Gastroesophageal sphincter (tissue), 3 donors: ENCODE results near the gene PPP1R2C.

ENCODE experiments used
- CTCF ChIP-seq, 4 experiments: fragments of 200-600 bp in 2 of 4; fragments of 450-650 bp in 2 of 4; sonication (generic) in 1 of 4; IDR thresholded peaks; one replicate each; pipeline ENCODE4 v1.5.1; 2017 to 2019; ENCODE audit warnings: antibody characterized with exemption in 4 of 4, mild to moderate bottlenecking in 2 of 4, moderate library complexity in 2 of 4
- EP300 ChIP-seq: sonication (generic); formaldehyde crosslinking; IDR thresholded peaks from one replicate; pipeline ENCODE4 v1.6.1; 2017; ENCODE audit warnings: antibody characterized with exemption, mild to moderate bottlenecking
- POLR2A ChIP-seq, 2 donors: fragments of 450-650 bp; IDR thresholded peaks; one replicate each; pipeline ENCODE4 v1.6.1; 2017; ENCODE audit warnings: antibody characterized with exemption in 2 of 2, mild to moderate bottlenecking in 2 of 2, moderate library complexity in 1 of 2
- POLR2AphosphoS5 ChIP-seq: sonication (generic); formaldehyde crosslinking; IDR thresholded peaks from one replicate; pipeline ENCODE4 v1.6.1; 2017; ENCODE audit warnings: antibody characterized with exemption

DNA sequence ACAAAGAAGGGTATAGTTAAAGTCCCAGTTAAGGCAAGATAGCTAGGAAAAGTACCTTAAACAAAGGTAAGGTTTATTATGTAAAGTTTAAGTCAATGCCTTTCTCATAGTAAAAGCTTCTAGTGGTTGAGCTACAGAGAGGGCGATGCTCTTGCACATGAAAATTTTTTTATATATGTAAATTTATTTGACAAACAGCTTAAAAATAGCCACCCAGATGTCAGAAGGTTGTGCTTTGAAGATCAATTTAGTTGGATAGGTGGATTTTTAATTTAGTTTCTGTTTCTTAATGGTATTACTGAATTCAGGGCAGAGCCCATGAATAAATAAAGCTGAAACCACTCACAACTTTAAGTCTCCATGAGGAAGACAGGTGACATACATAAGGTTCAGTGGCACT lies 29.4 kb upstream of the PPP1R2C start:
- no peak for TF ChIP-seq CTCF (IDR thresholded peaks at IDR 0.05)
- no peak for TF ChIP-seq POLR2AphosphoS5
- TF ChIP-seq EP300: no peak
- no peak for TF ChIP-seq POLR2A (IDR thresholded peaks at IDR 0.05)
